Sigmoid colon (tissue), 7 donors: ENCODE measurements around the gene PRKCQ. TPM values are rescaled to one million over a fixed set of nuclear protein-coding genes. Genes with fewer than 3 reads are reported as not detected.

Experiments used
- DNase-seq: peaks from one replicate; pipeline ENCODE4 v3.0.0-alpha.2; 2019
- H3K27ac ChIP-seq, 4 donors: fragments of 200-600 bp; sonication (generic); one replicate each; pipeline ENCODE4 v1.5.1; 2016 to 2019; ENCODE audit warnings: mild to moderate bottlenecking in 1 of 4
- H3K27me3 ChIP-seq, 3 donors: fragments of 200-600 bp; sonication (generic); one replicate each; pipeline ENCODE4 v1.5.1; 2019; ENCODE audit warnings: mild to moderate bottlenecking in 1 of 3
- H3K36me3 ChIP-seq, 4 donors: fragments of 200-600 bp; sonication (generic); one replicate each; pipeline ENCODE4 v1.5.1; 2016 to 2019
- H3K4me1 ChIP-seq, 4 donors: fragments of 200-600 bp; sonication (generic); one replicate each; pipeline ENCODE4 v1.5.1; 2017 to 2019
- H3K4me3 ChIP-seq, 4 donors: fragments of 200-600 bp; sonication (generic); one replicate each; pipeline ENCODE4 v1.5.1; 2017 to 2019; ENCODE audit warnings: mild to moderate bottlenecking in 2 of 4, moderate library complexity in 1 of 4
- H3K9me3 ChIP-seq, 4 donors: fragments of 200-600 bp in 3 of 4; sonication (generic) in 3 of 4; one replicate each; pipeline versions ENCODE4 v1.5.1 to v1.6.1; 2013 to 2019
- CTCF ChIP-seq, 4 experiments: fragments of 450-650 bp in 3 of 4; fragments of 200-600 bp in 1 of 4; IDR thresholded peaks; one replicate each; pipeline ENCODE4 v1.5.1; 2016 to 2019; ENCODE audit warnings: antibody characterized with exemption in 4 of 4, mild to moderate bottlenecking in 3 of 4, moderate library complexity in 2 of 4
- EP300 ChIP-seq, 4 donors: sonication (generic); formaldehyde crosslinking; IDR thresholded peaks; one replicate each; pipeline ENCODE4 v1.6.1; 2017; ENCODE audit warnings: antibody characterized with exemption in 4 of 4
- POLR2A ChIP-seq, 2 donors: fragments of 450-650 bp; IDR thresholded peaks; one replicate each; pipeline ENCODE4 v1.6.1; 2016; ENCODE audit warnings: antibody characterized with exemption in 2 of 2, mild to moderate bottlenecking in 2 of 2, moderate library complexity in 2 of 2
- POLR2AphosphoS5 ChIP-seq, 4 donors: sonication (generic); formaldehyde crosslinking; IDR thresholded peaks; one replicate each; pipeline ENCODE4 v1.6.1; 2017; ENCODE audit warnings: antibody characterized with exemption in 4 of 4
- WGBS, 2 donors: extraction: QIAGEN DNeasy Blood & Tissue Kit; methylation state at CpG; one replicate each; pipeline ENCODE4 v1.1.7; 2013; 5-methylcytosine and 5-hydroxymethylcytosine counted together
- intact Hi-C: fragments of 100-400 bp; cut with DNase I; formaldehyde crosslinking; loops from one replicate; pipeline ENCODE4 v1.15.1; 2023
- polyA plus RNA-seq, 3 donors: library from polyadenylated mRNA; stranded (reverse); fragments of 200-250 nt; gene quantifications; one replicate each; pipeline ENCODE4 v1.2.3, GENCODE V29; 2013
- total RNA-seq, 4 donors: library from RNA; depleted of rRNA; stranded (reverse); fragments of >200 nt; gene quantifications; one replicate each; pipeline ENCODE4 v1.1.0, GENCODE V29; 2016
- donor health status: healthy with polysubstance abuse.
- donor health status: Bipolar disorder and iron deficiency.
- donor health status: healthy.

The PRKCQ gene
- total and polyA plus RNA-seq, 7 donors = 0.23 to 3.0 (median 0.81) TPM

GRCh38 chr10:6530211-6530840, 49.8 kb downstream of the PRKCQ start:
- Histone ChIP-seq H3K4me1 (no peaks in the 10 kb centered on the region), H3K4me3 (no peak overlapping the region), H3K36me3 (no peaks in the 10 kb centered on the region), H3K9me3 (no peaks in the 10 kb centered on the region), H3K27me3 (no peaks in the 10 kb centered on the region), H3K27ac (no peak overlapping the region)
- DNase-seq = no peak
- 74 to 83% methylated on average over 18 of the region's 18 CpGs for WGBS, 2 donors
- TF ChIP-seq POLR2A (IDR thresholded peaks at IDR 0.05) (no peak), POLR2AphosphoS5 (IDR thresholded peaks at IDR 0.05) (no peak), EP300 (IDR thresholded peaks at IDR 0.05) (no peak), CTCF (IDR thresholded peaks at IDR 0.05) (no peak)
- intact Hi-C loops = no loop called here

DNA sequence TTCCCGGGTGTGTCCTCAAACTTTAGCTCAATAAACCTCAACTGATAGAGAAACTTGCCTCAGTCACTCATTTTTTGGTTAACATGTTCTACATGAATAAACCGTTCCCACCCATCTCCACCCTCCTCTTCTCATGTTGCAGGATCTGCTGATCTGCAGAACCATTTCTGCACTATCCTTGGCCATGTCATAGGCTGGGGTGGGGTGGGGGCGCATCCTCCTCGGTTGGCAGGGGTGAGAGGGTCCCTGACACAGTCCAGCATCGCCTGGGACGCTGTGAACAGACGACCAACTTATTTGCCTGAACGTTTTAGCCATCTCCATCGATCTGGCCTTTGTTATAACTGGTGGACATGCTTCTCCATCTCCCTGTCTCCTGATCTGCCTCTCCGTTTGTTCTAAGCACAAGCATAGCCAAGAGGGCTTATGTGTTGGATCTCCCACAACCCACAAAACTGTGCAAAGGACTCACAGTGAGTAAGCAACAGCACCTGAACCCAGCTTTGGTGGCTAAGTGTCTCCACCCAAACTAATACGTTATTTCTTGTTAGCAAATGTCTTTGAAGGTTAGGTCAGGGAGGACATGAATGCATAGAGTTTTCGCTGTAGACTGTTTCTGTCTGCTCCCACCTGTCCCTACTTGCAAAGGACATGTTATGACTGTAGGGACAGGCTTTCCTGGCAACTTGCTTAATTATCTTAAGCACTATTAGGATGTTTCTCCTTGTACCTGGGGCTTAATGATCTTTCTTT, 51.7 kb downstream of the PRKCQ start:
- intact Hi-C loops = no loop called here
- WGBS, 2 donors = 82 to 85% methylated on average over 12 of the region's 12 CpGs

GRCh38 chr10:6525599-6526165, 54.4 kb downstream of the PRKCQ start:
- H3K4me3 ChIP-seq = no peak overlapping the region
- no peaks in the 10 kb centered on the region for H3K36me3 ChIP-seq
- H3K4me1 ChIP-seq = no peaks in the 10 kb centered on the region
- intact Hi-C loops = no loop called here
- no peak overlapping the region for H3K27ac ChIP-seq
- TF ChIP-seq POLR2AphosphoS5 (IDR thresholded peaks at IDR 0.05) (no peak), POLR2A (IDR thresholded peaks at IDR 0.05) (no peak), EP300 (IDR thresholded peaks at IDR 0.05) (no peak), CTCF (IDR thresholded peaks at IDR 0.05) (no peak)
- DNase-seq = no peak
- 82 to 86% methylated on average over 4 of the region's 4 CpGs for WGBS, 2 donors
- no peaks in the 10 kb centered on the region for H3K9me3 ChIP-seq
- no peaks in the 10 kb centered on the region for H3K27me3 ChIP-seq

More for the DNA sequence above, 51.7 kb downstream of the PRKCQ start:
- Histone ChIP-seq H3K27me3 (no peaks in the 10 kb centered on the region), H3K4me3 (no peak overlapping the region), H3K4me1 (no peaks in the 10 kb centered on the region), H3K36me3 (no peaks in the 10 kb centered on the region), H3K9me3 (no peaks in the 10 kb centered on the region), H3K27ac (no peak overlapping the region)
- no peak for TF ChIP-seq POLR2AphosphoS5 (IDR thresholded peaks at IDR 0.05)
- TF ChIP-seq POLR2A (IDR thresholded peaks at IDR 0.05) = no peak
- DNase-seq = no peak

- H3K27ac ChIP-seq = no peak overlapping the region
- no peaks in the 10 kb centered on the region for H3K36me3 ChIP-seq
- intact Hi-C loops = no loop called here
- TF ChIP-seq CTCF (IDR thresholded peaks at IDR 0.05) = no peak
- TF ChIP-seq POLR2A (IDR thresholded peaks at IDR 0.05) = no peak
- no peak for TF ChIP-seq POLR2AphosphoS5 (IDR thresholded peaks at IDR 0.05)
- TF ChIP-seq EP300 (IDR thresholded peaks at IDR 0.05) = no peak
- no peaks in the 10 kb centered on the region for H3K27me3 ChIP-seq
- no peak overlapping the region for H3K4me3 ChIP-seq
- H3K9me3 ChIP-seq = no peaks in the 10 kb centered on the region
- no peaks in the 10 kb centered on the region for H3K4me1 ChIP-seq
- WGBS, 2 donors = 94 to 95% methylated on average over 6 of the region's 6 CpGs
- DNase-seq = no peak
These were observed 57.8 kb downstream of the PRKCQ start for GRCh38 chr10:6522230-6522629.

DNA sequence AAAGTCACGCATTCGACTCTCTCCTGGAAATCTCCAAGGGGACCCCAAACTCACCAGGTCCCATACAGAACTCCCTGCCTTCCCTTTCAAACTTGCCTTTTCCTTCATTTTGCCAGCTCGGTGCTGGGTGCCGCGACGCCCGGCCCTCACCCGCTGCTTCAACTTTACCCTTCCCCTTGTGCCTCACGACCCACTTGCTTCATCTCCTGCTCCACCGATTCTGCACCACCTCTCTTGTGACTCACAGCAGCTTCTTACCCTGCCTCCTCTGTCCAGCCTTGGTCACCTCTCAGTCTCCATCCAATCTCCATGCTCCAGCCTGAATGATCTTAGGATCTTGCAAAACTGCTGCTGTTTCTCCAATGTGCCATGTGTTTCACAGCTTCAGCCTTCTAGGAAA, 59.9 kb downstream of the PRKCQ start:
- Histone ChIP-seq H3K4me3 (no peak overlapping the region), H3K9me3 (no peaks in the 10 kb centered on the region), H3K27ac (no peak overlapping the region), H3K36me3 (no peaks in the 10 kb centered on the region), H3K27me3 (no peaks in the 10 kb centered on the region), H3K4me1 (no peaks in the 10 kb centered on the region)
- no peak for DNase-seq
- intact Hi-C loops = no loop called here
- TF ChIP-seq CTCF (IDR thresholded peaks at IDR 0.05) (no peak), POLR2AphosphoS5 (IDR thresholded peaks at IDR 0.05) (no peak), EP300 (IDR thresholded peaks at IDR 0.05) (no peak), POLR2A (IDR thresholded peaks at IDR 0.05) (no peak)
- 92 to 95% methylated on average over 10 of the region's 10 CpGs for WGBS, 2 donors
